Neural cell (in vitro differentiated cells): Measurements from ENCODE around the gene CNOT6. TPM values are rescaled to one million over a fixed set of nuclear protein-coding genes. Genes with fewer than 3 reads are reported as not detected.

Experiments
- H2AFZ ChIP-seq: fragments of 200-600, 300-800 bp; sonication (generic), shearing (Covaris generic); 2 replicates; pipeline ENCODE4 v1.6.0; 2014; ENCODE audit warnings: low read depth, mild to moderate bottlenecking, antibody characterized with exemption, low read length, moderate library complexity
- H3F3A ChIP-seq: fragments of 200-600 bp; shearing (Covaris generic); 2 replicates; pipeline ENCODE4 v1.6.1; 2016; ENCODE audit warnings: mild to moderate bottlenecking, moderate library complexity, mixed read lengths, antibody characterized with exemption, low read length; ENCODE audit not compliant: insufficient read depth, poor library complexity, severe bottlenecking
- H3K27ac ChIP-seq: fragments of 200-600, 300-800 bp; sonication (generic), shearing (Covaris generic); 2 replicates; pipeline ENCODE4 v1.5.1; 2014; ENCODE audit warnings: mild to moderate bottlenecking, low read length, moderate library complexity
- H3K27me3 ChIP-seq: fragments of 300-800, 200-600 bp; sonication (generic), shearing (Covaris generic); 2 replicates; pipeline ENCODE4 v1.6.0; 2014; ENCODE audit warnings: mild to moderate bottlenecking, low read depth, low read length, moderate library complexity; ENCODE audit not compliant: insufficient read depth
- H3K36me3 ChIP-seq: fragments of 300-800, 200-600 bp; sonication (generic), shearing (Covaris generic); 2 replicates; pipeline ENCODE4 v1.5.1; 2014; ENCODE audit warnings: mild to moderate bottlenecking, antibody characterized with exemption, low read length, moderate library complexity; ENCODE audit not compliant: insufficient read depth
- H3K4me2 ChIP-seq: fragments of 300-800, 200-600 bp; sonication (generic), shearing (Covaris generic); 2 replicates; pipeline ENCODE4 v1.6.0; 2014; ENCODE audit warnings: mild to moderate bottlenecking, low read length
- H3K4me3 ChIP-seq: fragments of 300-800, 200-600 bp; sonication (generic), shearing (Covaris generic); 2 replicates; pipeline ENCODE4 v1.5.1; 2014; ENCODE audit warnings: mild to moderate bottlenecking, low read length, moderate library complexity
- H3K79me2 ChIP-seq: fragments of 200-600 bp; shearing (Covaris generic); replicated peaks from 2 replicates; pipeline ENCODE4 v1.6.0; 2014; ENCODE audit warnings: mild to moderate bottlenecking, low read length, moderate library complexity; ENCODE audit not compliant: insufficient read depth
- H3K9ac ChIP-seq: fragments of 300-800, 200-600 bp; sonication (generic), shearing (Covaris generic); 2 replicates; pipeline ENCODE4 v1.6.1; 2016; ENCODE audit warnings: mild to moderate bottlenecking, low read length, mixed read lengths
- H3K9me2 ChIP-seq: fragments of 200-600 bp; shearing (Covaris generic); 2 replicates; pipeline ENCODE4 v1.6.1; 2016; ENCODE audit warnings: mild to moderate bottlenecking, low read length, mixed read lengths; ENCODE audit not compliant: insufficient read depth
- H3K9me3 ChIP-seq: fragments of 200-600, 300-800 bp; sonication (generic), shearing (Covaris generic); 2 replicates; pipeline ENCODE4 v1.6.1; 2016; ENCODE audit warnings: mild to moderate bottlenecking, mixed run types, low read length, moderate library complexity, mixed read lengths
- H4K20me1 ChIP-seq: fragments of 200-600 bp; shearing (Covaris generic); 2 replicates; pipeline ENCODE4 v1.6.1; 2016; ENCODE audit warnings: mild to moderate bottlenecking, mixed run types; ENCODE audit not compliant: insufficient read depth
- CTCF ChIP-seq: fragments of 450-650 bp; IDR thresholded peaks from 2 replicates; pipeline ENCODE4 v1.5.1; 2014; ENCODE audit warnings: antibody characterized with exemption, mild to moderate bottlenecking, moderate library complexity; ENCODE audit not compliant: poor library complexity, severe bottlenecking
- EP300 ChIP-seq: fragments of 450-650 bp; conservative IDR thresholded peaks from 2 replicates; pipeline ENCODE4 v1.6.1; 2014; ENCODE audit warnings: antibody characterized with exemption, mild to moderate bottlenecking, moderate library complexity; ENCODE audit not compliant: poor library complexity, severe bottlenecking
- EZH2 ChIP-seq: fragments of 200-600, 300-800 bp; shearing (Covaris generic), sonication (generic); IDR thresholded peaks from 2 replicates; pipeline ENCODE4 v1.6.1; 2014; ENCODE audit warnings: antibody characterized with exemption, low read length, borderline replicate concordance, mild to moderate bottlenecking; ENCODE audit not compliant: insufficient read depth, poor library complexity, severe bottlenecking
- REST ChIP-seq: IDR thresholded peaks from 2 replicates; pipeline ENCODE4 v1.6.1; 2012; ENCODE audit warnings: borderline replicate concordance
- TAF1 ChIP-seq: IDR thresholded peaks from 2 replicates; pipeline ENCODE4 v1.6.1; 2012; ENCODE audit warnings: low read depth
- polyA plus RNA-seq: library from polyadenylated mRNA; depleted of rRNA; stranded (reverse); fragments of >200 nt; gene quantifications from 2 replicates; pipeline ENCODE4 v1.2.3, GENCODE V29; 2014

Gene CNOT6
- polyA plus RNA-seq, 1 donor from 2014 or later: 43.0 TPM

- Histone ChIP-seq H3K36me3 (peaks cover 4% of the 10 kb centered on the region), H4K20me1 (no peaks in the 10 kb centered on the region), H3K27me3 (no peaks in the 10 kb centered on the region), H3K4me3 (no peak overlapping the region), H3K9me3 (no peaks in the 10 kb centered on the region), H3K27ac (no peak overlapping the region), H3F3A (no peaks in the 10 kb centered on the region), H3K9me2 (no peaks in the 10 kb centered on the region), H3K4me2 (no peak overlapping the region), H3K9ac (no peak overlapping the region), H2AFZ (no peak overlapping the region), H3K79me2 (peaks cover 68% of the 10 kb centered on the region)
- no peak for TF ChIP-seq EZH2
Measured at GRCh38 chr5:180540050-180540694, 46.0 kb downstream of the CNOT6 start.

GRCh38 chr5:180541710-180542109 is 47.5 kb downstream of the CNOT6 start:
- no peaks in the 10 kb centered on the region for H3K27me3 ChIP-seq
- H3K9me2 ChIP-seq: no peaks in the 10 kb centered on the region
- no peak overlapping the region for H3K4me3 ChIP-seq
- peaks cover 4% of the 10 kb centered on the region for H3K36me3 ChIP-seq
- H3K79me2 ChIP-seq: peaks cover 77% of the 10 kb centered on the region
- H2AFZ ChIP-seq: no peak overlapping the region
- no peaks in the 10 kb centered on the region for H3K9me3 ChIP-seq
- H3F3A ChIP-seq: no peaks in the 10 kb centered on the region
- no peak overlapping the region for H3K4me2 ChIP-seq
- no peak overlapping the region for H3K9ac ChIP-seq
- H4K20me1 ChIP-seq: no peaks in the 10 kb centered on the region
- no peak for TF ChIP-seq REST
- TF ChIP-seq EP300: no peak
- TF ChIP-seq CTCF: no peak
- no peak overlapping the region for H3K27ac ChIP-seq

GRCh38 chr5:180545248-180545647 is 51.1 kb downstream of the CNOT6 start:
- no peaks in the 10 kb centered on the region for H3K27me3 ChIP-seq
- no peak overlapping the region for H3K4me2 ChIP-seq
- TF ChIP-seq TAF1 (no peak), REST (no peak)
- H2AFZ ChIP-seq: no peak overlapping the region
- H4K20me1 ChIP-seq: no peaks in the 10 kb centered on the region
- H3K4me3 ChIP-seq: no peak overlapping the region
- H3K9me2 ChIP-seq: no peaks in the 10 kb centered on the region
- no peaks in the 10 kb centered on the region for H3K9me3 ChIP-seq
- peaks cover 75% of the 10 kb centered on the region for H3K79me2 ChIP-seq
- no peak overlapping the region for H3K27ac ChIP-seq
- peaks cover 4% of the 10 kb centered on the region for H3K36me3 ChIP-seq
- H3K9ac ChIP-seq: no peak overlapping the region
- H3F3A ChIP-seq: no peaks in the 10 kb centered on the region
